ENCODE measurements around the gene AFG1L. TPM values are rescaled to one million over a fixed set of nuclear protein-coding genes. Genes with fewer than 3 reads are reported as not detected.
"Not testable (repeated sequence)": the region's sequence is repeated elsewhere in the genome, so short reads cannot be mapped to it uniquely, and the experiment has no call there.

The AFG1L gene
- polyA plus RNA-seq, 4 donors = 7.6 to 9.8 (median 7.7) TPM

GRCh38 chr6:108549741-108550140, 254.9 kb downstream of the AFG1L start:
- no peak for DNase-seq (ENCODE audit: low read depth in 4 of 4, low spot score in 3 of 4)

DNA sequence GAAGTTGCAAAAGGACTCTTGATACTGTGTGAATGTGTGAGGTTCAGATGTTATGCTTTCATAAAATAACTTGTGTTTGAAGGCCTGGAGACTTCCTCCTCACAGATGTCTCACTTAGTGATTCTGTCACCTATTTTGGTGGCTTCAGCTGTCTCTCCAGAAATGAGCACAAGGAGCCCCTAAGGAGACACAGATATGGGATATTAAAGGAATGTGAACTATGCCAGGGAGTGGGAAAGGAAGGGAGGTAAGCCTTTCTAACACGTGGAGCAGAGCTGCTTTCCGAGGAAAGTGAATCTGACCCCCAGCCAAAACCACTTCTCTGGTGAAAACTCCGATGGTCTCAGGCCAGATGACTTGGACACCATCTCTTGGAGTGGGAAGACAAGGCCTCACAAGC, 255.4 kb downstream of the AFG1L start:
- DNase-seq (ENCODE audit: low read depth in 4 of 4, low spot score in 3 of 4) = no peak

- no peak for DNase-seq (ENCODE audit: low read depth in 4 of 4, low spot score in 3 of 4)
Observed at GRCh38 chr6:108555399-108556052, 260.7 kb downstream of the AFG1L start.

GRCh38 chr6:108556250-108556649, 261.4 kb downstream of the AFG1L start:
- DNase-seq (ENCODE audit: low read depth in 4 of 4, low spot score in 3 of 4) = no peak

DNA sequence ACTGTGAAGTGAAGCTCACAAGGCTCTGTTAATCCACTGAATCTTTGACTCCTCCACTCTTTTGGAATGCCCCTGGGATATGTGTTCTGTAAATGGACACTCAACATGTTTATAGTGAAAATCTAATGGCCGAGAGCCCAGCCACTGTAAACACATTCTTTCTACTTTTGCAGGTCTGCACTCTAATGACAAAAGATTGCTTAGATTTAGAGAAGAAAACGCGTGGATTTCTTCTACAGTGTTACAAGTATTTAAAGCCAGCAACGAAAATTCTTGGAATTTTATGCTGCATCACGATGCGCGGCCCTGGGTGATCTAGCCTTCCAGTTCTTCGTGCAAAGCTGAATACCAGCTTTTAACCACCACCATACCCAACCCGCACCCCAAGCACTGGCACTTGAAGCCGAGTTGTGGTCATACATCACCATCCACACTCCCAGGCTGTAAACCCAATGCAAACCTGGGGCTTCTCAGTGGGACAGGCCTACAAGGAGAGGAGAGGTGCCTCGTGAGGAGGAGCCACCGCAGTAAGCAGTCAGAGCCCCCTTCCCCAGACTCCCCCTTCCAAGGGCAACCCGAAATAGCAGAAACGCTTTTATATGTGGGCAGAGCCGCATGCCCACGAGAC, 262.1 kb downstream of the AFG1L start:
- DNase-seq (ENCODE audit: low read depth in 4 of 4, low spot score in 3 of 4) = no peak

- peak in 1 of 4 donors; percentile 69 for DNase-seq (ENCODE audit: low read depth in 4 of 4, low spot score in 3 of 4)
Observed at GRCh38 chr6:108557494-108558371, 262.9 kb downstream of the AFG1L start.

DNA sequence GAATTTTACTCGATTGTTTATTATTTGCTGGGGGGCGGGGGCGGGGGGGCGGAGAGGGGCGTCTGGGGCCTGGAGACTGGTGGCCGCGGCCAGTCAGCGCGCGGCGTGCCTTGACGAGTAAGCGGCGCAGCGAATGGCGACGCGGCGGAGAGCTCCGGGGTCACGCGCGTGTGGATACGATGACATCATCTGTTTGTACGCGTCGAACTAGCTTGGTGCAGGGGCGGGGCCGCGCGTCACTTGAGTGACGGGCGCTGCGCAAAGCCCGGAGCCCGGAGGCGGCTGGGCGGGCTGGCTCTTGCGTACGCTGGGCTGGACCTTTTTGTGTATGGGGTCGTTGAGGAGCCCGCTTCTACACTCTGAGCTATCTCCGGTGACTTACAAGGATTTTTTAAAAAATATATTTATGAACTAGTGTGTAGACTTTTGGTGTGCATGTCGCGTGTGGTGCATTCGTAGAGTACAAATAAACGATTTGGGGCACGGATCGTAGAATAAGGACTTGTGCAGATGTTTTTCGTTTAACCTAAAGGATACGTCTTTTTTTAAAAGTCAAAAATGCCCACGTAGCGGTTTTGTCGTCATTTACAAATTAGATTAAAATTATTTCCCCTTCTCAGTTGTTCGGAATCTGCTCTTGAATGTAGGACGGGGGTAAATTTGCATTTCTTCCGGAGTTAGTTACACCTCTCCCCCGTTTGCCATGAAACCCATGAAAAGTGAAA, 263.7 kb downstream of the AFG1L start:
- DNase-seq (ENCODE audit: low read depth in 4 of 4, low spot score in 3 of 4) = peak; percentile 96 to 98 (median 98)

DNA sequence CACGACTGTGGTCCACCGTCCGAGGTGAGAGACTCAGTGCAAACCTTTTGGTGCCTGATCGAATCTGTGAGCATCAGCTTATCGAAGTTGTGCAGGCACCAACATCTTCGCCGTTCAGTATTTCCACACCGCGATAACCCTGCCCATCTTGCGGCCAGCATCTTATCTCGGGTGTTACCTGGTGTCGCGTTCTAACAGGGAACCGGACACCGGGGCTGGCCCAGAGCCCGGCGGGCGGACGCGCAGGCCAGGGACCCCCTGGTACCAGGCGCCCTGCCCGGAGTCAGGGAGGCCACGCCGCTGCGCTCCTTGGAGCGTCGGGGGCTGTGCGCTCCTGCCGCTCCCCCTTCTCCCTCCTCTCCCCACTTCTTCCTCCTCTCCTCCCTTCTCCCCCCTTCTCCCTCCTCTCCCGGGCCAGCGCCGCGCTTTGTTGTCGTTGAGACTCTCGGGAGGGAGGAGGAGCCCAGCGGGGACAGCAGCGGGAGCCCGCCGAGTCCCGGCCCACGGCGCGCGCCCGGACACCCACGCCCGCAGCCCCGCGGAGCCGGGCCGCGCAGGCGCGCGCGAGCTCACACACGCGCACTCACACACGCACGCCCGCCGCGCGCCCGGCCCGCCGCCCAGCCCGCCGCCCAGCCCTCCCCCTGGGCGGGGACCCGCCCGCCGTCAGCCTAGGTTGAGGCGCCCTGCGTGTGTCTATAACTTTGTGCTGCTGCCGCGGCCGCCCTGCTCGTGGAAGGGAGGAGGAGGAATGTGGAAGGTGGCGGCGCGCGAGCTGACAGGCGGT, 264.4 kb downstream of the AFG1L start:
- DNase-seq (ENCODE audit: low read depth in 4 of 4, low spot score in 3 of 4) = peak in 3 of 4 donors; percentile 76 to 78 (median 76)

DNA sequence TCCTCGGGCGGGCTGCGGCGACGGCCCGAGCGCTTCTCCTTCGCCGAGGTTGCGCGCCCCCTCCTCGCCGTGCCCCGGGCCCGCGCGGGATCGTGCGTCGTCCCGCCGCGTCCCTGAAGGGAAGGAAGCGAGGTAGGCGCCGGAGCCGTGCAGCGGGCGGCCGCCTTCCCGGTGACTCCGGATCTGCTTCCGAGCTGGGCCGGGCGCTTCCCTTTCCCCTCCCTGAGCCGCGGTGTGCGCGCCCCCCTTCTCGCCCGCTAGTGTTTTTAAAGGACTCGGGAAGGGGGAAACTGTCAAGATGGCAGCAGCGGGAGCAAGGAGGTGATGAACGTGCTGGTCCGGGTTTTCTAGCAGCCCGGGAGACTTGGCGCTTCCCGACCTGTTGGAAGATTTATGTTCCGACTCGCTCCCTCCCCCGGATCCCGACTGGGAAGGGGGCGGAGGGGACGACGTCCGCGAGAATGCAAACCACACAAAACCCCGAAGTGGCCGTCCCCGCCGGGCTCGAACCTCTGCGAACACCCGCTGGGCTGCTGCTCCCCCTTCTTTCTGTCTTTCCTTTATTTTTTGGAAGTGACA, 265.1 kb downstream of the AFG1L start:
- DNase-seq (ENCODE audit: low read depth in 4 of 4, low spot score in 3 of 4) = peak in 3 of 4 donors; percentile 78 to 84 (median 80)

DNA sequence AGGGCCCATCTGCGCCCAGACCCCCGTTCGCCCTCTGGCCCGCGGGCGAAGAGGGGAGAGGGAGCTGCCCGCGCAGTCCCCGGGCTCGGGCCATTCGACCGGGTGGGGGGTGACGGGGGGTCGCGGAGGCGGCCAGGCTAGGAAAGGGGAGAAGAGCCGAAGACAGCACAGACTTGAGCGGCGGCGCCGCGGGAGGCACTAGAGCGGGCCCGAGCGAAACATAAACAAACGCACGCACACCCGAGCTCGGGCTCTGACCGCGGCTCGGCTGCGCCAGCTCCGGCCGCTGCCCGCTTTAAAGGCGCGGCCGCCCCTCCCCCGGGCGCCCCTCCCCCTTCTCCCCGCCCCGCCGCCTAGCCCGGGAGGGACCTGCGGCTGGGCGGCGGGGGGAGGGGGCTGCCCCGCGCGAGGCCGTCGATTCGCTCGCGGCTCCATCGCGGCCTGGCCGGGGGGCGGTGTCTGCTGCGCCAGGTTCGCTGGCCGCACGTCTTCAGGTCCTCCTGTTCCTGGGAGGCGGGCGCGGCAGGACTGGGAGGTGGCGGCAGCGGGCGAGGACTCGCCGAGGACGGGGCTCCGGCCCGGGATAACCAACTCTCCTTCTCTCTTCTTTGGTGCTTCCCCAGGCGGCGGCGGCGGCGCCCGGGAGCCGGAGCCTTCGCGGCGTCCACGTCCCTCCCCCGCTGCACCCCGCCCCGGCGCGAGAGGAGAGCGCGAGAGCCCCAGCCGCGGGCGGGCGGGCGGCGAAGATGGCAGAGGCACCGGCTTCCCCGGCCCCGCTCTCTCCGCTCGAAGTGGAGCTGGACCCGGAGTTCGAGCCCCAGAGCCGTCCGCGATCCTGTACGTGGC, 265.8 kb downstream of the AFG1L start, which contains the start of gene FOXO3:
TSS of gene FOXO3 (plus strand) at position 455 of the 846 bp plus-strand sequence. CDS start at position 747, 292 bp downstream.
- DNase-seq (ENCODE audit: low read depth in 4 of 4, low spot score in 3 of 4) = peak in 3 of 4 donors; percentile 79 to 81 (median 79)

DNA sequence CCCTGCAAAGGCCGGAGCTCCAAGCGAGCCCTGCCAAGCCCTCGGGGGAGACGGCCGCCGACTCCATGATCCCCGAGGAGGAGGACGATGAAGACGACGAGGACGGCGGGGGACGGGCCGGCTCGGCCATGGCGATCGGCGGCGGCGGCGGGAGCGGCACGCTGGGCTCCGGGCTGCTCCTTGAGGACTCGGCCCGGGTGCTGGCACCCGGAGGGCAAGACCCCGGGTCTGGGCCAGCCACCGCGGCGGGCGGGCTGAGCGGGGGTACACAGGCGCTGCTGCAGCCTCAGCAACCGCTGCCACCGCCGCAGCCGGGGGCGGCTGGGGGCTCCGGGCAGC, 266.4 kb downstream of the AFG1L start:
- not testable (repeated sequence) for DNase-seq (ENCODE audit: low read depth in 4 of 4, low spot score in 3 of 4)

GRCh38 chr6:108561742-108562502, 267.1 kb downstream of the AFG1L start:
- DNase-seq (ENCODE audit: low read depth in 4 of 4, low spot score in 3 of 4) = no peak

DNA sequence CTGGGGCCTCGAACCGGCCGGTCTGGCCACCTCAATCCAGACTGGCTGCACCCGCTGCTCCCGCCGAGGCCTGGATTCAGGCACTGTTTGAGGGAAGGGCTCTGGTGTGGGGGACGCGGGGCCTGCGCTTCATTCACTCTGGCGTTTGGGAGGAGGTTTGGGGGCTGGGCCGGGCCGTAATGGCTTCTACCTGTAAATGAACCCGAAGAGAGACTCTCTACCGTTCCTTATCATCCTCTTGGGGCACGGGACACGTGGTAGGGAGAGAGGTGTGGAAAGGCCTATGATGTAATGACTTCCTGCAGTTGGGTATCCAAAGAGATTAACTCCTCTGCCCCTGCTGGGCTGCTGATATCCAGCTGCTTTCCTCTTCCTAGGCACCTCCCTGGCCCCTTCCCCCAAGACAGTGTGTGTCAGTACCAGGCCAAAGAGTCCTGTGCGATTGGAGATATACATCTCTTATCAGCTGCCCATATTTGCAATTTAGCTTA, 267.7 kb downstream of the AFG1L start:
- no peak for DNase-seq (ENCODE audit: low read depth in 4 of 4, low spot score in 3 of 4)

DNA sequence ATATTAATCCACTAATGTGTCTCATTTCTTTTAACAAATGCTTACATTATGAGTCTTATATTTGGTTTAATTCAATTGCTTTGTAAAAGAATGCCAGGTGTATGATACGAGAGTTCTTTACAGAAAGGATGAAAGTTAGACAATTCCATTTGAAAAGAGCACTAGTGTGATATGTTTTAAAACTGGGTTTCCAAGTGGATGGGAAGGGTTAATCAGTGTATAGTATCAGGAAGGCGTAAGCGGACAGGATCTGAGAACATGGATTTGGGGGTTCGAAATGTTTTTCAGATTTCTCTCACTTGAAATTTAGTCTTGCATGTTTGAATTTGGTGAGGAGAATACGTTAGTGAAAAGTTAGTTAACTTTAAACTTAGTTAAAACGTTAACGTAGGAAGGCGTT, 268.4 kb downstream of the AFG1L start:
- DNase-seq (ENCODE audit: low read depth in 4 of 4, low spot score in 3 of 4) = no peak

- no peak for DNase-seq (ENCODE audit: low read depth in 4 of 4, low spot score in 3 of 4)
Observed at GRCh38 chr6:108564178-108564577, 269.3 kb downstream of the AFG1L start.

- no peak for DNase-seq (ENCODE audit: low read depth in 4 of 4, low spot score in 3 of 4)
Observed at GRCh38 chr6:108565091-108565766, 270.4 kb downstream of the AFG1L start.

GRCh38 chr6:108565893-108566292, 271.0 kb downstream of the AFG1L start:
- DNase-seq (ENCODE audit: low read depth in 4 of 4, low spot score in 3 of 4) = no peak

All from right renal pelvis (tissue), 4 donors.